B cell (primary cell): Measurements from ENCODE around the gene FLT1. TPM values are rescaled to one million over a fixed set of nuclear protein-coding genes. Genes with fewer than 3 reads are reported as not detected.

Experiments
- ATAC-seq: fragments of 200-7000 bp; cut with Tn5 transposase; one replicate; pipeline ENCODE4 v1.10.0; 2021; ENCODE audit warnings: low read depth, mild to moderate bottlenecking, moderate number of reproducible peaks, moderate library complexity
- CTCF ChIA-PET: fragments of 350-600 bp; sonication (Branson Sonifier 250); formaldehyde crosslinking; loops from one replicate; lab custom pipeline; 2021; ENCODE audit warnings: antibody characterized with exemption, inconsistent platforms; lab: Charles Lee
- POLR2A ChIA-PET: fragments of 350-600 bp; sonication (Branson Sonifier 250); formaldehyde crosslinking; loops from one replicate; lab custom pipeline; 2021; ENCODE audit warnings: antibody characterized with exemption; lab: Charles Lee
- DNase-seq: peaks from one replicate; pipeline ENCODE4 v3.0.0; 2013
- H2AFZ ChIP-seq: 2 replicates; pipeline ENCODE4 v1.6.1; 2012; ENCODE audit warnings: mild to moderate bottlenecking, low read depth, low read length; ENCODE audit not compliant: insufficient read depth, poor library complexity, severe bottlenecking
- H3K27ac ChIP-seq, 2 donors: 1 replicate in 1 of 2; 2 replicates in 1 of 2; pipeline ENCODE4 v1.5.1; 2012 to 2013; ENCODE audit warnings: low read length in 2 of 2, mild to moderate bottlenecking in 2 of 2, moderate library complexity in 1 of 2
- H3K27me3 ChIP-seq, 4 experiments: fragments of 200-600 bp in 1 of 4; sonication (generic) in 1 of 4; replicated peaks in 1 of 4; 1 replicate in 2 of 4; 2 replicates in 2 of 4; pipeline versions ENCODE4 v1.6.1 to v1.7.0; 2013 to 2016; ENCODE audit warnings: low read length in 3 of 4, mild to moderate bottlenecking in 2 of 4, mixed read lengths in 1 of 4, moderate library complexity in 1 of 4; ENCODE audit not compliant: insufficient read depth in 4 of 4, control insufficient read depth in 3 of 4; ENCODE audit errors: control extremely low read depth in 1 of 4
- H3K36me3 ChIP-seq, 2 experiments: replicated peaks in 1 of 2; 1 replicate in 1 of 2; 2 replicates in 1 of 2; pipeline versions ENCODE4 v1.6.1 to v1.7.1; 2013; ENCODE audit warnings: low read length in 1 of 2; ENCODE audit not compliant: insufficient read depth in 2 of 2, control insufficient read depth in 1 of 2; ENCODE audit errors: control extremely low read depth in 1 of 2, extremely low read depth in 1 of 2
- H3K4me1 ChIP-seq, 2 donors: fragments of 200-600 bp in 1 of 2; sonication (generic) in 1 of 2; 1 replicate in 1 of 2; 2 replicates in 1 of 2; pipeline versions ENCODE4 v1.5.1 to v1.6.1; 2013 to 2017; ENCODE audit warnings: low read length in 2 of 2; ENCODE audit not compliant: control insufficient read depth in 2 of 2, insufficient read depth in 2 of 2
- H3K4me2 ChIP-seq: replicated peaks from 2 replicates; pipeline ENCODE3; 2012; ENCODE audit warnings: mild to moderate bottlenecking, low read depth, low read length; ENCODE audit not compliant: poor library complexity, severe bottlenecking
- H3K4me3 ChIP-seq, 5 experiments: fragments of 200-600 bp in 1 of 5; sonication (generic) in 1 of 5; 1 replicate in 3 of 5; 2 replicates in 2 of 5; pipeline versions ENCODE4 v1.5.1 to v1.7.0; 2011 to 2016; ENCODE audit warnings: low read length in 4 of 5, mild to moderate bottlenecking in 4 of 5, low read depth in 2 of 5, control low read depth in 1 of 5, moderate library complexity in 1 of 5; ENCODE audit not compliant: insufficient read depth in 1 of 5; ENCODE audit errors: control extremely low read depth in 1 of 5, extremely low read depth in 1 of 5
- H3K79me2 ChIP-seq: fragments of 200-600 bp; sonication (generic); one replicate; pipeline ENCODE4 v1.6.0; 2016; ENCODE audit warnings: low read length; ENCODE audit not compliant: control insufficient read depth, insufficient read depth
- H3K9ac ChIP-seq: fragments of 200-600 bp; sonication (generic); 2 replicates; pipeline ENCODE4 v1.6.1; 2017; ENCODE audit warnings: mild to moderate bottlenecking, low read length, moderate library complexity
- H3K9me3 ChIP-seq, 3 donors: one replicate each; pipeline versions ENCODE4 v1.6.1 to v1.7.1; 2013; ENCODE audit warnings: low read length in 2 of 3; ENCODE audit not compliant: control insufficient read depth in 2 of 3, insufficient read depth in 1 of 3; ENCODE audit errors: control extremely low read depth in 1 of 3
- H4K20me1 ChIP-seq: 2 replicates; pipeline ENCODE4 v1.6.0; 2012; ENCODE audit warnings: mild to moderate bottlenecking, low read length; ENCODE audit not compliant: insufficient read depth, control insufficient read depth, poor library complexity, severe bottlenecking
- H3K27ac Mint-ChIP-seq: one replicate; pipeline ENCODE4 v1.8.0; 2021; ENCODE audit warnings: mixed read lengths
- H3K27me3 Mint-ChIP-seq: one replicate; pipeline ENCODE4 v1.8.0; 2021; ENCODE audit warnings: mixed read lengths
- H3K4me1 Mint-ChIP-seq: one replicate; pipeline ENCODE4 v1.8.0; 2021; ENCODE audit warnings: mixed read lengths
- H3K4me3 Mint-ChIP-seq: one replicate; pipeline ENCODE4 v1.8.0; 2021; ENCODE audit warnings: mixed read lengths
- H3K9me3 Mint-ChIP-seq: one replicate; pipeline ENCODE4 v1.8.0; 2022; ENCODE audit warnings: mixed read lengths; ENCODE audit not compliant: insufficient read depth
- EZH2 ChIP-seq: IDR thresholded peaks from 2 replicates; pipeline ENCODE4 v1.6.1; 2012; ENCODE audit warnings: borderline replicate concordance, low read depth, mild to moderate bottlenecking, moderate library complexity, low read length; ENCODE audit not compliant: insufficient read depth, poor library complexity, severe bottlenecking
- WGBS: methylation state at CpG from one replicate; pipeline ENCODE4 v1.1.5; 2013; ENCODE audit warnings: missing lambda C conversion rate; ENCODE audit not compliant: insufficient coverage; 5-methylcytosine and 5-hydroxymethylcytosine counted together
- intact Hi-C: fragments of 100-400 bp; cut with micrococcal nuclease; formaldehyde crosslinking; loops from one replicate; pipeline ENCODE4 v1.10.0; 2022
- polyA plus RNA-seq: library from polyadenylated mRNA; depleted of rRNA; stranded (reverse); fragments of >200 nt; gene quantifications from 2 replicates; pipeline ENCODE4 v1.2.3, GENCODE V29; 2012
- total RNA-seq, 2 donors: library from RNA; stranded (reverse); fragments of 120-200 nt in 1 of 2; gene quantifications; 1 replicate in 1 of 2; 2 replicates in 1 of 2; pipeline versions ENCODE4 v1.2.3 to v1.2.4, GENCODE V29; 2013 to 2022
- TF ChIP-seq, protein P1 (sequence below): fragments of 200-600 bp; IDR thresholded peaks from one replicate; pipeline ENCODE4 v1.8.0; 2022; ENCODE audit warnings: antibody characterized with exemption, mild to moderate bottlenecking

Gene FLT1
- total and polyA plus RNA-seq, 2 donors (not counting 1 experiment from before 2014, with no cell fraction given), result 1.1 to 1.2 TPM

DNA sequence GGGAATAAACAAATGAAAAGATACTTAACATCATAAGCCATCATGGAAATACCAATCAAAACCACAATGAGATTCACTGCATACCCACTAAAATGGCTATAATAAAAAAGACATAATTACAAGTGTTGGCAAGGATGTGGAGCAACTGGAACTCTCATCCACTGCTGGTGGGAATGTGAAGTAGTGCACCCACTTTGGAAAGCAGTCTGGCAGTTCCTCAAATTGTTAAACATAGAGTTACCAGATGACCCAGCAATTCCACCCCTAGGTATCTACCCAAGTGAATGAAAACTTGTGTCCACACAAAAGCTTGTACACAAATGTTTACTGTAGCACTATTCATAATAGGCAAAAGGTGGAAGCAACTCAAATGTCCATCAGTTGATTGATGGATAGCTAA is 46.9 kb downstream of the FLT1 start:
- ATAC-seq (no peak), DNase-seq (no peak)
- no peaks in the 10 kb centered on the region for H3K4me1 Mint-ChIP-seq
- H3K27me3 ChIP-seq, result peaks cover 0 to 6% (median 2%) of the 10 kb centered on the region in 4 experiments
- H3K4me3 ChIP-seq, result no peak overlapping the region
- H3K27ac ChIP-seq, result no peak overlapping the region
- no peaks in the 10 kb centered on the region for H3K79me2 ChIP-seq
- H3K27ac Mint-ChIP-seq, result no peak overlapping the region
- H4K20me1 ChIP-seq, result no peaks in the 10 kb centered on the region
- intact Hi-C loops, result no loop called here
- peaks cover 4 to 11% (median 9%) of the 10 kb centered on the region in 3 donors for H3K9me3 ChIP-seq
- H3K9me3 Mint-ChIP-seq, result peaks cover 11% of the 10 kb centered on the region
- H3K4me3 Mint-ChIP-seq, result no peak overlapping the region
- no peak overlapping the region for H3K4me2 ChIP-seq
- CTCF ChIA-PET, result no interaction called here
- no peaks in the 10 kb centered on the region for H3K36me3 ChIP-seq
- H3K9ac ChIP-seq, result no peak overlapping the region
- peaks cover 18% of the 10 kb centered on the region for H3K27me3 Mint-ChIP-seq
- POLR2A ChIA-PET, result no interaction called here
- no peak for TF ChIP-seq EZH2
- TF ChIP-seq, protein P1, sequence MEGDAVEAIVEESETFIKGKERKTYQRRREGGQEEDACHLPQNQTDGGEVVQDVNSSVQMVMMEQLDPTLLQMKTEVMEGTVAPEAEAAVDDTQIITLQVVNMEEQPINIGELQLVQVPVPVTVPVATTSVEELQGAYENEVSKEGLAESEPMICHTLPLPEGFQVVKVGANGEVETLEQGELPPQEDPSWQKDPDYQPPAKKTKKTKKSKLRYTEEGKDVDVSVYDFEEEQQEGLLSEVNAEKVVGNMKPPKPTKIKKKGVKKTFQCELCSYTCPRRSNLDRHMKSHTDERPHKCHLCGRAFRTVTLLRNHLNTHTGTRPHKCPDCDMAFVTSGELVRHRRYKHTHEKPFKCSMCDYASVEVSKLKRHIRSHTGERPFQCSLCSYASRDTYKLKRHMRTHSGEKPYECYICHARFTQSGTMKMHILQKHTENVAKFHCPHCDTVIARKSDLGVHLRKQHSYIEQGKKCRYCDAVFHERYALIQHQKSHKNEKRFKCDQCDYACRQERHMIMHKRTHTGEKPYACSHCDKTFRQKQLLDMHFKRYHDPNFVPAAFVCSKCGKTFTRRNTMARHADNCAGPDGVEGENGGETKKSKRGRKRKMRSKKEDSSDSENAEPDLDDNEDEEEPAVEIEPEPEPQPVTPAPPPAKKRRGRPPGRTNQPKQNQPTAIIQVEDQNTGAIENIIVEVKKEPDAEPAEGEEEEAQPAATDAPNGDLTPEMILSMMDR, result no peak
- H3K4me1 ChIP-seq, result no peaks in the 10 kb centered on the region
- H2AFZ ChIP-seq, result no peak overlapping the region

DNA sequence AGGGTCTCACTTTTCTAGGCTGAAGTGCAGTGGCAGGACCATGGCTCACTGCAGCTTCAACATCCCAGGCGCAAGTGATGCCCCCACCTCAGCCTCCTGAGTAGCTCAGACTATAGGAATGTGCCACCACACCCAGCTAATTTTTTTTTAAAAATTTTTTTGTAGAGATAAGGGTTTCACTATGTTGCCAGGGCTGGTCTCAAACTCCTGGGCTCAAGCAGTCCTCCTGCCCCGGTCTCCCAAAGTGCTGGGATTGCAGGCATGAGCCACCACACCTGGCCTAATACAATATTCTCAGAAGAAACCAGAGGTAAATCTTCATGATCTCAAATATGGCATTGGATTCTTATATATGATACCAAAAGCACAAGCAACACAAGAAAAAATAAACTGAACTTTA is 47.7 kb downstream of the FLT1 start:
- H4K20me1 ChIP-seq, result no peaks in the 10 kb centered on the region
- no peak overlapping the region for H2AFZ ChIP-seq
- no peaks in the 10 kb centered on the region for H3K4me1 ChIP-seq
- Mint-ChIP-seq H3K27ac (no peak overlapping the region), H3K27me3 (peaks cover 23% of the 10 kb centered on the region), H3K4me3 (no peak overlapping the region), H3K9me3 (peaks cover 11% of the 10 kb centered on the region), H3K4me1 (no peaks in the 10 kb centered on the region)
- intact Hi-C loops, result no loop called here
- H3K79me2 ChIP-seq, result no peaks in the 10 kb centered on the region
- WGBS, result 100% methylated on average over 1 of the region's 2 CpGs
- H3K9ac ChIP-seq, result no peak overlapping the region
- H3K4me2 ChIP-seq, result no peak overlapping the region
- ATAC-seq, result no peak
- DNase-seq, result no peak
- no peak overlapping the region for H3K27ac ChIP-seq
- H3K4me3 ChIP-seq, result no peak overlapping the region
- no peaks in the 10 kb centered on the region for H3K36me3 ChIP-seq
- H3K27me3 ChIP-seq, result peaks cover 0 to 9% (median 3%) of the 10 kb centered on the region in 4 experiments
- TF ChIP-seq, protein P1, result no peak
- TF ChIP-seq EZH2, result no peak
- ChIA-PET POLR2A (no interaction called here), CTCF (no interaction called here)
- peaks cover 4 to 11% (median 9%) of the 10 kb centered on the region in 3 donors for H3K9me3 ChIP-seq
